H1 (cell line): Measurements from ENCODE around the gene TRDN. TPM values are rescaled to one million over a fixed set of nuclear protein-coding genes. Genes with fewer than 3 reads are reported as not detected.

Experiments used
- CTCF ChIA-PET: fragments of 300-600 bp; sonication (Branson Sonifier 250); formaldehyde crosslinking; loops from one replicate; lab custom pipeline; 2021; ENCODE audit not compliant: partially characterized antibody; lab: Charles Lee
- POLR2A ChIA-PET: fragments of 300-600 bp; sonication (Branson Sonifier 250); formaldehyde crosslinking; loops from one replicate; lab custom pipeline; 2021; ENCODE audit warnings: inconsistent platforms; ENCODE audit not compliant: partially characterized antibody; lab: Charles Lee
- DNase-seq, 2 experiments: peaks; one replicate each; pipeline versions ENCODE4 v3.0.0 to v3.0.0-alpha.2; 2010 to 2022; ENCODE audit warnings: low spot score in 2 of 2, low read depth in 1 of 2, mixed read lengths in 1 of 2
- FAIRE-seq: peaks from 2 replicates; lab custom pipeline; 2011; peaks lifted over from hg19 to GRCh38; lab: Jason Lieb, UNC
- H2AFZ ChIP-seq: 2 replicates; pipeline ENCODE4 v1.8.1; 2012; ENCODE audit warnings: low read length, inconsistent platforms
- H2AK5ac ChIP-seq: 2 replicates; pipeline ENCODE4 v1.6.1; 2013; ENCODE audit warnings: low read depth, low read length
- H2BK120ac ChIP-seq: replicated peaks from 2 replicates; pipeline ENCODE3; 2013; ENCODE audit warnings: low read depth, low read length, inconsistent platforms
- H2BK12ac ChIP-seq: 2 replicates; pipeline ENCODE4 v1.6.1; 2013; ENCODE audit warnings: low read depth, low read length
- H2BK15ac ChIP-seq: 2 replicates; pipeline ENCODE4 v1.6.1; 2013; ENCODE audit warnings: low read length
- H2BK20ac ChIP-seq: 2 replicates; pipeline ENCODE4 v1.6.1; 2013; ENCODE audit warnings: low read length
- H2BK5ac ChIP-seq: 2 replicates; pipeline ENCODE4 v1.6.1; 2013; ENCODE audit warnings: low read depth, low read length
- H3K14ac ChIP-seq: 2 replicates; pipeline ENCODE4 v1.6.1; 2013; ENCODE audit warnings: inconsistent platforms; ENCODE audit not compliant: insufficient read length
- H3K18ac ChIP-seq: 2 replicates; pipeline ENCODE4 v1.6.1; 2013; ENCODE audit warnings: low read length; ENCODE audit errors: extremely low read depth
- H3K23ac ChIP-seq: 2 replicates; pipeline ENCODE4 v1.6.1; 2013; ENCODE audit warnings: inconsistent platforms; ENCODE audit not compliant: insufficient read length
- H3K23me2 ChIP-seq: 2 replicates; pipeline ENCODE4 v1.6.1; 2013; ENCODE audit warnings: low read depth, low read length
- H3K27ac ChIP-seq: 2 replicates; pipeline ENCODE4 v1.6.1; 2011; ENCODE audit warnings: low read depth, low read length, inconsistent platforms
- H3K27me3 ChIP-seq, 4 experiments: replicated peaks in 1 of 4; 1 replicate in 1 of 4; 2 replicates in 3 of 4; pipeline versions ENCODE4 v1.6.1 to v1.8.1; 2011 to 2013; ENCODE audit warnings: low read length in 3 of 4, mild to moderate bottlenecking in 3 of 4, inconsistent platforms in 2 of 4, mixed read lengths in 2 of 4, moderate library complexity in 1 of 4; ENCODE audit not compliant: control insufficient read depth in 3 of 4, insufficient read depth in 3 of 4; ENCODE audit errors: extremely low read depth in 1 of 4
- H3K36me3 ChIP-seq, 4 experiments: 2 replicates each; pipeline versions ENCODE4 v1.6.1 to v1.8.1; 2011 to 2013; ENCODE audit warnings: mild to moderate bottlenecking in 4 of 4, low read length in 3 of 4, moderate library complexity in 2 of 4, control low read depth in 1 of 4, inconsistent platforms in 1 of 4; ENCODE audit not compliant: insufficient read depth in 4 of 4, control insufficient read depth in 2 of 4
- H3K4ac ChIP-seq: replicated peaks from 2 replicates; pipeline ENCODE3; 2013; ENCODE audit warnings: low read length, low read depth, mixed read lengths, inconsistent platforms; ENCODE audit not compliant: insufficient read length
- H3K4me1 ChIP-seq, 4 experiments: replicated peaks in 1 of 4; 1 replicate in 1 of 4; 2 replicates in 3 of 4; pipeline versions ENCODE4 v1.6.1 to v1.8.1; 2011 to 2013; ENCODE audit warnings: low read length in 3 of 4, inconsistent platforms in 2 of 4, mixed read lengths in 1 of 4; ENCODE audit not compliant: insufficient read depth in 4 of 4, control insufficient read depth in 3 of 4
- H3K4me2 ChIP-seq, 2 experiments: 2 replicates each; pipeline versions ENCODE4 v1.6.1 to v1.8.1; 2011 to 2013; ENCODE audit warnings: low read depth in 2 of 2, low read length in 2 of 2, control low read depth in 1 of 2, inconsistent platforms in 1 of 2, mild to moderate bottlenecking in 1 of 2; ENCODE audit not compliant: insufficient read depth in 1 of 2
- H3K4me3 ChIP-seq, 4 experiments: fragments of 200-600, 300-600 bp in 1 of 4; sonication (generic), shearing (Covaris generic), sonication (Bioruptor Twin) in 1 of 4; 2 replicates each; pipeline versions ENCODE4 v1.5.1 to v1.8.1; 2011 to 2016; ENCODE audit warnings: low read length in 4 of 4, low read depth in 3 of 4, control low read depth in 2 of 4, inconsistent platforms in 2 of 4, mild to moderate bottlenecking in 2 of 4, mixed read lengths in 1 of 4, moderate library complexity in 1 of 4; ENCODE audit not compliant: insufficient read depth in 2 of 4; ENCODE audit errors: extremely low read depth in 1 of 4
- H3K56ac ChIP-seq: replicated peaks from 2 replicates; pipeline ENCODE3; 2013; ENCODE audit warnings: low read depth, mild to moderate bottlenecking, mixed read lengths, low read length, inconsistent platforms; ENCODE audit not compliant: insufficient read length
- H3K79me1 ChIP-seq: 2 replicates; pipeline ENCODE4 v1.6.1; 2013; ENCODE audit warnings: low read depth, low read length, control low read depth
- H3K79me2 ChIP-seq, 2 experiments: 2 replicates each; pipeline versions ENCODE4 v1.6.1 to v1.8.1; 2012 to 2013; ENCODE audit warnings: low read length in 2 of 2, mild to moderate bottlenecking in 2 of 2, inconsistent platforms in 1 of 2; ENCODE audit not compliant: insufficient read depth in 2 of 2, control insufficient read depth in 1 of 2
- H3K9ac ChIP-seq, 4 experiments: replicated peaks in 1 of 4; 1 replicate in 1 of 4; 2 replicates in 3 of 4; pipeline versions ENCODE4 v1.6.1 to v1.8.1; 2011 to 2013; ENCODE audit warnings: low read depth in 3 of 4, low read length in 3 of 4, control low read depth in 2 of 4, mild to moderate bottlenecking in 2 of 4, moderate library complexity in 2 of 4, inconsistent platforms in 1 of 4; ENCODE audit errors: extremely low read depth in 1 of 4
- H3K9me3 ChIP-seq, 2 experiments: 2 replicates each; pipeline versions ENCODE4 v1.6.1 to v1.8.1; 2012 to 2013; ENCODE audit warnings: mild to moderate bottlenecking in 2 of 2, moderate library complexity in 2 of 2, control low read depth in 1 of 2, inconsistent platforms in 1 of 2, low read depth in 1 of 2, low read length in 1 of 2, mixed read lengths in 1 of 2; ENCODE audit not compliant: insufficient read depth in 2 of 2
- H4K20me1 ChIP-seq, 2 experiments: replicated peaks in 1 of 2; 2 replicates each; pipeline versions ENCODE3 to v1.8.1; 2011 to 2013; ENCODE audit warnings: inconsistent platforms in 2 of 2, low read length in 2 of 2, mild to moderate bottlenecking in 1 of 2; ENCODE audit not compliant: insufficient read depth in 2 of 2, control insufficient read depth in 1 of 2
- H4K5ac ChIP-seq: 2 replicates; pipeline ENCODE4 v1.6.1; 2013; ENCODE audit warnings: low read length, low read depth, mixed read lengths, inconsistent platforms; ENCODE audit not compliant: insufficient read length
- H4K8ac ChIP-seq: 2 replicates; pipeline ENCODE4 v1.8.0; 2013; ENCODE audit warnings: mild to moderate bottlenecking, moderate library complexity, low read length, inconsistent platforms; ENCODE audit not compliant: insufficient read depth; ENCODE audit errors: extremely low read depth
- H4K91ac ChIP-seq: replicated peaks from 2 replicates; pipeline ENCODE3; 2013; ENCODE audit warnings: low read length, mixed read lengths, inconsistent platforms; ENCODE audit not compliant: insufficient read length
- ATF3 ChIP-seq: IDR thresholded peaks from 2 replicates; pipeline ENCODE4 v1.6.1; 2011; ENCODE audit warnings: low read depth, mild to moderate bottlenecking, low read length; ENCODE audit not compliant: insufficient read depth
- BACH1 ChIP-seq: IDR thresholded peaks from 2 replicates; pipeline ENCODE4 v1.6.1; 2012; ENCODE audit warnings: low read length, improper control_type of control experiment
- EZH2 ChIP-seq: fragments of 200-600 bp; sonication (generic); IDR thresholded peaks from 2 replicates; pipeline ENCODE4 v1.7.1; 2012; ENCODE audit warnings: low read depth, mild to moderate bottlenecking, moderate library complexity, low read length, inconsistent platforms; ENCODE audit not compliant: severe bottlenecking
- MAX ChIP-seq: IDR thresholded peaks from 2 replicates; pipeline ENCODE4 v1.6.1; 2012; ENCODE audit warnings: inconsistent platforms
- POU5F1 ChIP-seq: IDR thresholded peaks from 2 replicates; pipeline ENCODE4 v1.6.1; 2011; ENCODE audit warnings: low read depth, mild to moderate bottlenecking, low read length, moderate library complexity
- TBP ChIP-seq: IDR thresholded peaks from 2 replicates; pipeline ENCODE4 v1.6.1; 2011; ENCODE audit warnings: low read depth, low read length, improper control_type of control experiment
- WGBS, 2 experiments: shearing (Covaris generic) in 1 of 2; methylation state at CpG; one replicate each; pipeline versions ENCODE4 v1.1.6 to v1.1.7; 2013 to 2015; ENCODE audit warnings: low lambda C conversion rate in 2 of 2, mixed read lengths in 2 of 2, inconsistent platforms in 1 of 2, low coverage in 1 of 2, missing lambda C conversion rate in 1 of 2; ENCODE audit not compliant: insufficient replicate concordance in 2 of 2, insufficient coverage in 1 of 2, insufficient read length in 1 of 2; ENCODE audit errors: extremely low coverage in 1 of 2, missing lambda C conversion rate in 1 of 2; 5-methylcytosine and 5-hydroxymethylcytosine counted together
- polyA plus RNA-seq, 7 experiments: library from polyadenylated mRNA; depleted of rRNA in 3 of 7; stranded (reverse) in 5 of 7; unstranded in 2 of 7; fragments of >200 nt in 5 of 7; fragments of 200-250 nt in 2 of 7; gene quantifications; 1 replicate in 5 of 7; 2 replicates in 1 of 7; 4 replicates in 1 of 7; pipeline versions ENCODE4 v1.2.1 to v1.2.3, GENCODE V29; 2011 to 2013; ENCODE audit warnings: missing spikeins in 2 of 7, mixed read lengths in 2 of 7
- total RNA-seq: library from RNA; stranded (reverse); fragmentation: NEBNext Ultra II Directional; extraction: Animal tissue kit (Norgen Biotek cat#: 25700); gene quantifications from 2 replicates; pipeline ENCODE4 v1.2.1, GENCODE V29; 2021

The TRDN gene
- total and polyA plus RNA-seq, 2 of the 8 experiments (the other 6 are each of a cell fraction or from before 2014, with no cell fraction given) = 1.6 to 41.6 TPM

GRCh38 chr6:123383718-123384117 lies 253.0 kb downstream of the TRDN start:
- Histone ChIP-seq H3K14ac (no peak overlapping the region), H3K4ac (no peak overlapping the region), H2AK5ac (no peak overlapping the region), H3K23me2 (no peaks in the 10 kb centered on the region), H2AFZ (no peak overlapping the region), H3K9ac (no peak overlapping the region), H3K36me3 (no peaks in the 10 kb centered on the region), H3K18ac (no peak overlapping the region), H4K91ac (no peak overlapping the region), H2BK120ac (no peak overlapping the region), H2BK5ac (no peak overlapping the region), H3K4me2 (no peak overlapping the region), H3K27ac (no peak overlapping the region), H4K8ac (no peak overlapping the region), H4K20me1 (no peaks in the 10 kb centered on the region), H3K4me1 (no peaks in the 10 kb centered on the region), H3K79me2 (no peaks in the 10 kb centered on the region), H3K9me3 (no peaks in the 10 kb centered on the region), H3K23ac (no peak overlapping the region), H2BK20ac (no peak overlapping the region), H3K4me3 (no peak overlapping the region), H4K5ac (no peak overlapping the region), H2BK12ac (no peak overlapping the region), H3K79me1 (no peaks in the 10 kb centered on the region), H3K56ac (no peak overlapping the region), H2BK15ac (no peak overlapping the region), H3K27me3 (no peaks in the 10 kb centered on the region)
- CTCF ChIA-PET = interaction anchor here (1.1 kb wide), 1 partner anchor 514 kb away, joined by 3 read pairs; no protein-coding TSS in a partner anchor
- POLR2A ChIA-PET = no interaction called here
- DNase-seq (no peak), FAIRE-seq (no peak)
- 75% methylated on average over 2 of the region's 2 CpGs; no CpG with 5 or more reads in 1 of the 2 experiments for WGBS, 2 experiments
- TF ChIP-seq EZH2 (no peak), BACH1 (no peak), MAX (no peak), TBP (no peak), ATF3 (no peak), POU5F1 (no peak)
